Pulmonary artery endothelial cell (primary cell): Measurements from ENCODE around the gene RPRD2. TPM values are rescaled to one million over a fixed set of nuclear protein-coding genes. Genes with fewer than 3 reads are reported as not detected.
"Not testable (repeated sequence)": the region's sequence is repeated elsewhere in the genome, so short reads cannot be mapped to it uniquely, and the experiment has no call there.

Source experiments
- DNase-seq: peaks from one replicate; pipeline ENCODE4 v3.0.0-alpha.2; 2011; ENCODE audit warnings: low read depth, low spot score
- total RNA-seq: library from RNA; depleted of rRNA; stranded (reverse); fragments of >200 nt; gene quantifications from 2 replicates; pipeline ENCODE4 v1.2.3, GENCODE V29; 2014

The RPRD2 gene
- total RNA-seq, 1 donor from 2014 or later, result 6.5 TPM

DNA sequence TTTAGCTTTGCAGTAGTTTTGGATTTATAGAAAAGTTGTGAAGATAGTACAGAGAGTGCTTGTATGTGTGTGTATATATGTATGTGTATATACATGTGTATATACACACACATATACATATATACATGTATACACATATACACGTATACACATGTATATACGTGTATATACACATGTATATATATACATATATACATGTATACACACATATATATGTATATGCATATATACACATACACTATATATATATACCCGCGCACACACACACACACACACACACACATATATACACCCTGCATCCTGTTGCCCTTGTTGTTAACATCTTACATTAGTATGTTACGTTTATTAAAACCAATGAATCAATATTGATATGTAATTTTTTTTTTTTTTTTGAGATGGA is 24.3 kb downstream of the RPRD2 start:
- no peak for DNase-seq

DNA sequence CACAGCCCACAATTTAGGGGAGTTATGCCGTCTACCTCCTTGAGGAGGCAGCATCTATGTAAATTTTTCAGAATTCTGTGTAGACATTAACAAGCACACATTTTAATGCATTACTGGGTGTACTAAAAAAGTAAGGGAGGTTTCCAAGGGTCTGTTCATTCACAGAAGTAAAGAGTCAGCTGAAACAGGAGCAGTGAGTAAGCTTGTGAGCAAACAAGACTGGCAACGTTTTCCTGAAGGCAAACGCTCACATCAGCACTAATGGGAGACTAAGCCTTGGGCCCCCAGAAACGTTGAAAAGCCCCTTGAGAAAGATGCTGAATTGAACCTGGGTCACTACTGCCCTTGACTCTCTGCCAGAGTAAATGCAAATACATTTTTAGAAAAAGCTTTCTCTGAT is 25.7 kb downstream of the RPRD2 start:
- no peak for DNase-seq

GRCh38 chr1:150392627-150393026 is 28.7 kb downstream of the RPRD2 start:
- no peak for DNase-seq

- DNase-seq, result not testable (repeated sequence)
Observed at GRCh38 chr1:150395115-150395514, 31.2 kb downstream of the RPRD2 start.

GRCh38 chr1:150397392-150398032 is 33.6 kb downstream of the RPRD2 start:
- DNase-seq, result no peak

- no peak for DNase-seq
Observed at GRCh38 chr1:150404465-150404864, 40.5 kb downstream of the RPRD2 start.

- no peak for DNase-seq
Observed at GRCh38 chr1:150405660-150406059, 41.7 kb downstream of the RPRD2 start.

- DNase-seq, result no peak
Observed at GRCh38 chr1:150406483-150406882, 42.5 kb downstream of the RPRD2 start.

DNA sequence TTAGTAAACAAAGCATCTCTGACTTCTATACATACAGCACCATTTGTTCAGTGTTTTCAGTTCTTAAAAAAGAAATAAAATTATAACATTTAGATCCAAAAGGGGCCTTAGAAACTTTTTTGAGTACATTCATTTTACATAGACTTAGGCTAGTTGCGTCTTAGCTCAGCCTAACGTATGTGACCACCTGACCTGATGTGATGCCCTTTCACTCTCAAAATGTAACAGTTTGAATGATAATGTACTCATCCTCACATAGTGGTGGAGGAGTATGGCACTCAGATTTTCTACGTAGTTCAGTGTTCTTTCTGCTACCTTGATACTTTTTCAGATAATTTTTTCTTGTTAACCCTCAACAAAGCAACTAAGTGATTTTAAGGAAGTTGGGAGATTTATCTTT is 43.4 kb downstream of the RPRD2 start:
- DNase-seq, result no peak

- DNase-seq, result no peak
Observed at GRCh38 chr1:150408800-150409199, 44.9 kb downstream of the RPRD2 start.

DNA sequence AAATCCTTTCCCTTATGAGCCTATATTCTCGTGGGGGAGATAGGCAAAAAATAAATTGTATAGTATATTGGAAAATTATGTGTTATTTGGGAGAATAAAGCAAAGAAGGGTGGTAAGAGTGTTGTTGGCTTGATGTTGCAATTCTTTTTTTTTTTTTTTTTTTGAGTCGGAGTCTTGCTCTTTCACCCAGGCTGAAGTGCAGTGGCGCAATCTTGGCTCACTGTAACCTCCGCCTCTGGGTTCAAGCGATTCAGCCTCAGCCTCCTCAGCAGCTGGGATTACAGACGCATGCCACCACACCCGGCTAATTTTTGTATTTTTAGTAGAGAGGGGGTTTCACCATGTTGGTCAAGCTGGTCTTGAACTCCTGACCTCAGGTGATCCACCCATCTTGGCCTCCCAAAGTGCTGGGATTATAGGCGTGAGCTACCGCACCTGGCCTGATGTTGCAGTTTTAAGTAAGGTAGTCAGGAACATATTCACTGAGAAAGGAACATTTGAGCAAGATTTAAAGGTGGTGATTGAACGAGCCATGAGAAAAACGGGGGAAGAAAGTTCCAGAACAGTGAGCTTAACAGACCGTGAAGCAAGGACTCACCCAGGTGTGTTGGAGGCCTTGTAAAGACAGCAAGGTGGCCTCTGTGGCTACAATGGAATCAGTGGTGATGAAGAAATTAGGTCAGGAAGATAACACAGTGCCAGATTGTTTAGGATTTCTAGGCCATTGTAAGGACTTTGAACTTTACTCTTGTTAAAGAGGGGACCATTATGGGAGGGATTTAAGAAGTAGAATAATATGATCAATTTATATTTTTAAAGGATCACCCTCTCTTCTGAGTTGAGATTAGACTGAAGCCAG is 45.8 kb downstream of the RPRD2 start:
- no peak for DNase-seq

DNA sequence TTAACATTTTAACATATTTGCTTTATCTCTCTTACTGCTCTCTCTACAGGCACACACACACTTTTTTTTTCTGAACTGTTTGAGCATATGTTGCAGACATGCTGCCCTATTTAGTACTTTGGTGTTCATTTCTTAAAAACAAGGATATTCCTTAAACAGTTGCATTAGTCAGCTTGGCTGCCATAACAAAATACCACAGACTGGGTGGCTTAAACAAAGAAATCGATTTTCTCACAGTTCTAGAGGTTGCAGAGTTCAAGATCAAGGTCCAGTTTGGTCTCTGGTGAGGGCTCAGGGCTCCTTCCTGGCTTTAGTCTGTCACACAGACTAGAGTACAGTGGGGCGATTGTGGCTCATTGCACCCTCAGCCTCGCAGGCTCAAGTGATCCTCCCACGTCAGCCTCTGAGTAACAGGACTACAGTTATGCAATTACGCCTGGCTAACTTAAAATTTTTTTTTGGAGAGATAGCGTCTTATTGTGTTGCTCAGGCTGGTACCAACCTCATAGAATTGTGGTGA is 46.7 kb downstream of the RPRD2 start:
- no peak for DNase-seq

DNA sequence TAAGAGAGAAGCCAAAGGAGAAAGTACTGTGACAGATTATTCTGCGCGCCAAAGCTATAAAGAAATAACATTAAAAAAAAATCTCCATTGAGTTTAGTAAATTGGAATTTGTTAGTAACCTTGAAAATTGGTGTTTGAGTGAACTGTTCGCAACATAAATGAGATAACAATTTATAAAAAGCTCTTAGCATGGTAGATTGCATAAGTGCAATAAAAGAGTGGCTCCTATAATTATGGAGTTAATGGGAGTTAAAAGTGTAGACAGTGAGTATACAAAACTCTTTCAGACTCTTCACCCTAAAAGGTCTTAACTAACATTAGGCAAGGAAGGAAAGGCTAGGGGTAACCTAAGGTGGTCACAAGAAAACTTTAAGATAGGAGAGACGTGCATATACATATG is 50.6 kb downstream of the RPRD2 start:
- DNase-seq, result no peak

- DNase-seq, result no peak
Observed at GRCh38 chr1:150415800-150416199, 51.9 kb downstream of the RPRD2 start.

- peak; percentile 17 for DNase-seq
Observed at GRCh38 chr1:150420560-150421265, 56.8 kb downstream of the RPRD2 start.

DNA sequence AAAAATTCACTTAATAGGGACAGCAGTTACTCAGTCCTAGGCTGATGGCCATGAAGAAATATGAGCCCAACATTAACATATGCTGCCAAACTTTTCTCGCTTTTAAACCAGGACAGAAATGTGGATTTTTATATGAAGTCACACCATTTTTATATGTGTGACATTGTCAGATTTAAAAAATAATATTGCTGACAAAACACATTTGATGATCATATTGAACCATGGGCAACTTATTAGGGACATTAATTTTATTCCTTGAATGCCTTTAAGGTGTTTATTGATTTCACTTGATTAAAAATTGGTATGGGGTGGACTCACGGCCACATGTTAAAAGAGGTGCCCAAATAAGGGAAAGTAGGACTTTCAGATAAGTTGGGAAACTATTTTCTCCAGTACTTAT is 58.6 kb downstream of the RPRD2 start:
- no peak for DNase-seq

- DNase-seq, result no peak
Observed at GRCh38 chr1:150429805-150430204, 65.9 kb downstream of the RPRD2 start.

- no peak for DNase-seq
Observed at GRCh38 chr1:150441121-150441520, 77.2 kb downstream of the RPRD2 start.

- no peak for DNase-seq
Observed at GRCh38 chr1:150444232-150444631, 80.3 kb downstream of the RPRD2 start.

GRCh38 chr1:150456146-150456647 is 92.2 kb downstream of the RPRD2 start:
- DNase-seq, result no peak

DNA sequence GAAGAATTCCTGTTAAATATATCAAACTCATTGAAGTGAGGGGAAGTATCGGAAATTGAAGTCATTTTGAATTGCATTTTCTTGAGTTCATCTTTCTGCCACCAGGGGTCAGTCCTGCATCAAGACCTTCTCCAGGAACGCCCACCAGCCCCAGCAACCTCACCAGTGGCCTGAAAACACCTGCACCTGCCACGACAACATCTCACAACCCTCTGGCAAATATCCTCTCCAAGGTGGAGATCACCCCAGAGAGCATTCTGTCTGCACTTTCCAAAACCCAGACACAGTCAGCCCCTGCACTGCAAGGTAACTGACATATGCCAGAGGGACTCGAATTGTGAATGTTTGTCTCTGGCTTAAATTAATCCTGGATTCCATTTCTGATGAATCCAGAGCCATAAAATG is 100.5 kb downstream of the RPRD2 start:
- peak; percentile 10 for DNase-seq

GRCh38 chr1:150466964-150467363 is 103.0 kb downstream of the RPRD2 start:
- DNase-seq, result no peak
